GM18517 (cell line): ENCODE measurements around the gene RNF167.

ENCODE experiments used
- ATAC-seq: cut with Tn5 transposase; IDR thresholded peaks from one replicate; pipeline ENCODE4 v1.9.1; 2021; ENCODE audit warnings: mild to moderate bottlenecking, moderate library complexity; ENCODE audit not compliant: unreplicated experiment

Gene RNF167

DNA sequence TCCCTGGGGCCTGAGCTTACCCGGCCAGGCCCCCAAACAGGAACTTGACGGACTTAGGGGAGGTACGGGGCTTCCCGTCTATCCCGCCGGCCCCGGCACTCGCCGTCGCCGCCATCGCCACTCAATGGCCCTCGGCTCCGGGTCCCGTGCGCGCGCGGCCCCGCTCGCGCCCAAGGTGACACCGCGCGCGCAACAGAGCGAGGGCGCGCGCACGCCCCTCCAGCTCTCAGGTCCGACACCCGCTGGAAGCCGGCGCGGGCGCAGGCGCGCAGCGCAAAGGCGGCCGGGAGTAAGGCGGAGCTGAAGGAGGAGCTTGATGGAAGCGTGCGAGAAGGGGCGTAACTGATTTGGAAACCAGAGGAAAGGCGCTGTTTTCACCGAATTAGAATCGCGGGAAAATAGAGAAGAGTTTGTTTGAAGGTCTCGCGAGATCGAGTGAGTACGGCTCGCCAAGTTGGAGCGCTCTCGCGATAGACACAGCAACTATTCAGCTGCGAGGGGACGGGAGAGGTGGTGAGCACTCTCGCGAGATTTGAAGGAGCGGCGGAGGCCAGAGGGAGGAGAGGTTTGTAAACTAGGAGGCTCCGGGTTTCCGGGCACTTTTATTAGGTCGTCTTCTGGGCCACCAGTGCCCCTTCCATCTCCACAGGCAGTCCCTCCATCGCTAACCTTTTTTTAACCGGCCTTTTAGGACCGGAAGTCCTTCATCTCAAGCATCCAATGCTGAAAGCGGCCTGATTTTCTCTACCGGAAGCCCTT, at the start of gene RNF167, which contains the start of gene SLC25A11:
Gene RNF167 (plus strand): TSS at position 473 of the 759 bp plus-strand sequence. CDS start 642 bp downstream, outside the sequence.
Gene SLC25A11 (minus strand): TSS at position 251 of the 759 bp plus-strand sequence. CDS start 136 bp downstream, at position 115.
- peak; percentile 83 for ATAC-seq

DNA sequence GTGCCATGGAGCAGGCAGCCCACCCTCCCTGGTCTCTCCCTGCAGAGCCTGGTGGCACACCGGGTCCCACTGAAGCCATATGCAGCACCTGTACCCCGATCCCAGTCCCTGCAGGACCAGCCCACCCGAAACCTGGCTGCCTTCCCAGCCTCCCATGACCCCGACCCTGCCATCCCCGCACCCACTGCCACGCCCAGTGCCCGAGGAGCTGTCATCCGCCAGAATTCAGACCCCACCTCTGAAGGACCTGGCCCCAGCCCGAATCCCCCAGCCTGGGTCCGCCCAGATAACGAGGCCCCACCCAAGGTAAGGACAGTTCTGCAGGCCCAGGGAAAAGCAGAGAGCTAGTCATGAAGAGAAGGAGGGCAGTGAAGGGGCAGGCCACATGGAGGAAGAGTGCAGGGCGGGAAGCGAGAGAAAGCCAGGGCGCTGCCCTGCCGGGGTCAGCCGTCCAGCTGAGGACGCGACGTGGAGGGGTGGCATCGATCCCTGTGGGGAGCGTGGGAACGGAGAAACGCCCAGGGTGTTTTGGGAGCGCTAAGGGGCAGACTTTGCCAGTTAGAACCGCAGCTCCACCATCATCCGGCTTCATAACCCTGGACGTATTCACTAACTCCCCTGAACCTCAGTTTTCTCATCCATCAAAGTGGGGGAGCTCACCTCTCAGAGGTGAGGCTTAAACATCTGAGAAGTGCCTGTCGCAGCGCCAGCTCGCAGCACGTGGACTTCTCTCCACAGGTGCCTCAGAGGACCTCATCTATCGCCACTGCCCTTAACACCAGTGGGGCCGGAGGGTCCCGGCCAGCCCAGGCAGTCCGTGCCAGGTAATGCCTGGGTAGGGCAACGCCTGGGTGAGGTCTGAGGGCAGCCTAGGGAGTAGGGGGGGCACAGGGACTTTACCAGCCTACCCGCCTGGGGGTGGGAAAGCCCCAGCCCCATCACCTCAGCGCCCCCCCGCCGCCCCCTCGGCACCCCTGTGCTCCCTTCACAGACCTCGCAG, 48.4 kb upstream of the RNF167 start:
- no peak for ATAC-seq

DNA sequence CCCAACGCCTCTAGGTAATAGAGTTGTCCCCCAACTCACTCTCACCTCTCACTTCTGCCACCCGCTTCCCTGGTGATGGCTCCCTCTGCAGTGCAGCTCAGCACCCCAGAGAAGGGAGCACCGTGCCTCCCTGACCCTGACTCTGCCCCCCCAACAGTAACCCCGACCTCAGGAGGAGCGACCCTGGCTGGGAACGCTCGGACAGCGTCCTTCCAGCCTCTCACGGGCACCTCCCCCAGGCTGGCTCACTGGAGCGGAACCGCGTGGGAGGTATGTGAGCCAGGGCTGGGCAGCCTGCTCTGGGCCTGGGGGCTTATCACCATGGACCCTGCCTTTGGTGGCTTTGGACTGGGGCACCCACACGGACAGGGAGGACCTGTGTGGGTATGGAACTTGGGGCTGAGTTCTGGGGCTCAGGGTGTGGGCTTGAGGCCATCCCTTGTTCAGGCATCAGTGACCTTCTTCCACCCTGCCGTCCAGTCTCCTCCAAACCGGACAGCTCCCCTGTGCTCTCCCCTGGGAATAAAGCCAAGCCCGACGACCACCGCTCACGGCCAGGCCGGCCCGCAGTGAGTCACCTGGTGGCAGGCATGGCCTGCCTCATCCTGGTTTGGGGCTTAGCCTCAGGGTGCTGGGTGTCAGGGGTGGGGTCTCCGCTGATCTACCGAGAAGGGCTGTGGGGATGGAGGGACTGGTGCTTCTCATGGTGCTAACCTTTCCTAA, 47.4 kb upstream of the RNF167 start:
- no peak for ATAC-seq

DNA sequence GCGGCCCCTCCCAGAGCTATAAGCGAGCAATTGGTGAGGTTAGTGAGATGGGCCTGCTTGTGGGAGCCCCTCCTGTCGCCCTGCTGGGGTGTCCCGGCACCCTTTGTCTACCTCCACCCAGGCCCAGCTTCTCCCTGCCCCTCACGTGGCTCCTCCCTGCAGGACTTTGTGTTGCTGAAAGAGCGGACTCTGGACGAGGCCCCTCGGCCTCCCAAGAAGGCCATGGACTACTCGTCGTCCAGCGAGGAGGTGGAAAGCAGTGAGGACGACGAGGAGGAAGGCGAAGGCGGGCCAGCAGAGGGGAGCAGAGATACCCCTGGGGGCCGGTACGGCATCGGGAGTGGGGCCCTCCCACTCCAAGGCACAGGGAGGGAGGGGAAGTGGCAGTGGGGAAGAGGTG, 46.8 kb upstream of the RNF167 start:
- no peak for ATAC-seq

DNA sequence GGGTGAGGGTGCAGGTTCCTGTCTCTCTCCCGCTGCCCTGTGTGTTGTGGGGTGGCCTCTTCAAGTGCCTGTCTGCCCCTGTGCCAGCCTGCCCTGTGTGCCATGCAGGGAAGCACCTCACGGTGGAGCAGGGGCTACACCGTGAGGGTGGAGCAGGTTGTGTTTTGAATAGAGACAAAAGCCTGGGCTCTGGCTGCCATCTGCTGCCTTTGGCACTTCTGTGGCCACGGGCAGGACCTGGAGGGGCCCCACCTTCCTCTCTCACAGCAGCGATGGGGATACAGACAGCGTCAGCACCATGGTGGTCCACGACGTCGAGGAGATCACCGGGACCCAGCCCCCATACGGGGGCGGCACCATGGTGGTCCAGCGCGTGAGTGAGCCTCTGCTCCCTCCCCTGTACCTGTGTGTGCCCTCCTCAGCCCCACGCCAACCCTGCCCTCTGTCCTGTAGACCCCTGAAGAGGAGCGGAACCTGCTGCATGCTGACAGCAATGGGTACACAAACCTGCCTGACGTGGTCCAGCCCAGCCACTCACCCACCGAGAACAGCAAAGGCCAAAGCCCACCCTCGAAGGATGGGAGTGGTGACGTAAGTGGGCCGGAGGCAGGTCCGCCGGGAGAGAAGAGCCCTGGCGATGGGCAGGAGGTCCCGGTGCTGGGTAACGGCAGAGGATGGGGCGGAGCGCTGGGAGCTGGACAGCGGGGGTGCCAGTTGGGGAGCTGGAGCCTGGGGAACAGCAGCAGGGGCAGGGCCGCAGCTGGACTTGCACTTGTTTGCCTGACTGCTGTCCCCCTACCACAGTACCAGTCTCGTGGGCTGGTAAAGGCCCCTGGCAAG, 46.1 kb upstream of the RNF167 start:
- ATAC-seq: no peak

DNA sequence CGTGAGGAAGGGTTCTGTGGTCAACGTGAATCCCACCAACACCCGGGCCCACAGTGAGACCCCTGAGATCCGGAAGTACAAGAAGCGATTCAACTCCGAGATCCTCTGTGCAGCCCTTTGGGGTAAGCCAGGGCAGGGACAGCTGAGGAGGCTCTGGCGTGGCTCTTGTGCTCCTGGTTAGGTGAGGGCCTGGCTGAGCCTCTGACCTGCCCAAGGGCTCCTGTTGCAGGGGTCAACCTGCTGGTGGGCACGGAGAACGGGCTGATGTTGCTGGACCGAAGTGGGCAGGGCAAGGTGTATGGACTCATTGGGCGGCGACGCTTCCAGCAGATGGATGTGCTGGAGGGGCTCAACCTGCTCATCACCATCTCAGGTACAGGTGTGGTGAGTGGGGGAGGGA, 44.9 kb upstream of the RNF167 start:
- ATAC-seq: no peak

DNA sequence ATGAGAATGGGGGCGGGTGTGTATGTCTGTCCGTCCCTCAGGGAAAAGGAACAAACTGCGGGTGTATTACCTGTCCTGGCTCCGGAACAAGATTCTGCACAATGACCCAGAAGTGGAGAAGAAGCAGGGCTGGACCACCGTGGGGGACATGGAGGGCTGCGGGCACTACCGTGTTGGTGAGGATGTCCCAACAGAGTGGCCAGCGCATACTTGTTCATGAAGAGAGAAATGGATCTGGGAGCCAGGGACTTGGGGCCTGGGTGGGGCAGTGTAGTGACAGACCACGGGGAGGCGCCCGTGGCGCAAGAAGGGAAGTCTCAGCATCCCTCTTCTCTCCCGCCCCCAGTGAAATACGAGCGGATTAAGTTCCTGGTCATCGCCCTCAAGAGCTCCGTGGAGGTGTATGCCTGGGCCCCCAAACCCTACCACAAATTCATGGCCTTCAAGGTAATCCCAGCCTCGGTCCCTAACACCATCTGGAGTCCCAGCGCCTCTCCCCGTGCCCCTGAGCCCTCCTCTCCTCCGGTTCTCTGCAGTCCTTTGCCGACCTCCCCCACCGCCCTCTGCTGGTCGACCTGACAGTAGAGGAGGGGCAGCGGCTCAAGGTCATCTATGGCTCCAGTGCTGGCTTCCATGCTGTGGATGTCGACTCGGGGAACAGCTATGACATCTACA, 44.3 kb upstream of the RNF167 start:
- no peak for ATAC-seq

DNA sequence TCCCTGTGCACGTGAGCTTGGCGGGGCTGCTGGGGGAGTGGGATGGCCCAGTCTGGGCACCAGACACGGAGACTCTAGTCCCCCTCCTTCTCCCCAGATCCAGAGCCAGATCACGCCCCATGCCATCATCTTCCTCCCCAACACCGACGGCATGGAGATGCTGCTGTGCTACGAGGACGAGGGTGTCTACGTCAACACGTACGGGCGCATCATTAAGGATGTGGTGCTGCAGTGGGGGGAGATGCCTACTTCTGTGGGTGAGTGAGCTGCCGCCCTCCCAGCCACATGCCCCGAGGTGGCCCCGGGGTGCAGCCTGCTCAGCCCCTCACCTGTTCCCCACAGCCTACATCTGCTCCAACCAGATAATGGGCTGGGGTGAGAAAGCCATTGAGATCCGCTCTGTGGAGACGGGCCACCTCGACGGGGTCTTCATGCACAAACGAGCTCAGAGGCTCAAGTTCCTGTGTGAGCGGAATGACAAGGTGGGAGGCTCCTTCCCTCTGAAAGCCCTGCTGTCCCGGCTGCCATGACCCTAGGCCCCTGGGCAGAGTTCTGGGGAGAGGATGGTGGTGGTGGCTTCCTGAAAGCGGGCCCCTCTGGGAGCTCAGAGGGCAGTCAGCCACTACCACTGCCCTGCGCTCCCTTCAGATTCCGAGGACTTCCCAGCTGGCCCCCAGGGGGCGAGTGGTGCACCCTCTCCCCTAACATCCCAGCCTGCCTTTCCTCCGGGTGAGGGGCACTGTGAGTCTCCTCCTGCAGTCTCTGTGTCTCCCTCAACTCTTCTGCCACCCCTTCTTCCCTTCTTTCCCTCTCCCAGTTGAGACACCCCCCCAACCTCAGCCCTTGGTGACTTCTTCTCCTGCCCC, 43.5 kb upstream of the RNF167 start:
- no peak for ATAC-seq

DNA sequence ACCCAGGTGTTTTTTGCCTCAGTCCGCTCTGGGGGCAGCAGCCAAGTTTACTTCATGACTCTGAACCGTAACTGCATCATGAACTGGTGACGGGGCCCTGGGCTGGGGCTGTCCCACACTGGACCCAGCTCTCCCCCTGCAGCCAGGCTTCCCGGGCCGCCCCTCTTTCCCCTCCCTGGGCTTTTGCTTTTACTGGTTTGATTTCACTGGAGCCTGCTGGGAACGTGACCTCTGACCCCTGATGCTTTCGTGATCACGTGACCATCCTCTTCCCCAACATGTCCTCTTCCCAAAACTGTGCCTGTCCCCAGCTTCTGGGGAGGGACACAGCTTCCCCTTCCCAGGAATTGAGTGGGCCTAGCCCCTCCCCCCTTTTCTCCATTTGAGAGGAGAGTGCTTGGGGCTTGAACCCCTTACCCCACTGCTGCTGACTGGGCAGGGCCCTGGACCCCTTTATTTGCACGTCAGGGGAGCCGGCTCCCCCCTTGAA, 42.8 kb upstream of the RNF167 start:
- ATAC-seq: no peak

DNA sequence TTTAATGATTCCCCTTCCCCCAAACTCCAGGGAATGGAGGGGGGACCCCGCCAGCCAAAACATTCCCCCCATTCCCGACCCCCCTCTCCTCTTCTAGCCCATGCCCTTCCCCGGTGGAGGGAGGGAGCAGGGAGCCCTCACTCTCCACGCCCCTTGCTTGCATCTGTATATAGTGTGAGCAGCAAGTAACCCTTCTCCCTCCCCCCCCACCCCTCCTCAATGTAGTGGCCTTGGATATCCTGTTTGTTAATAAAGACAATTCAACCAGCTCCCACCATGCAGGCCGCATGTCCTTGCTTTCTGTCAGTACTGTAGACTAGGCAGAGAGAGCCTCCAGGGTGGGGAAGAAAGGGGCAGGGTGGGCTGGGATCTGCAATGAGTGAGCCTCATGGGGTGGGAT, 42.3 kb upstream of the RNF167 start:
- ATAC-seq: no peak

DNA sequence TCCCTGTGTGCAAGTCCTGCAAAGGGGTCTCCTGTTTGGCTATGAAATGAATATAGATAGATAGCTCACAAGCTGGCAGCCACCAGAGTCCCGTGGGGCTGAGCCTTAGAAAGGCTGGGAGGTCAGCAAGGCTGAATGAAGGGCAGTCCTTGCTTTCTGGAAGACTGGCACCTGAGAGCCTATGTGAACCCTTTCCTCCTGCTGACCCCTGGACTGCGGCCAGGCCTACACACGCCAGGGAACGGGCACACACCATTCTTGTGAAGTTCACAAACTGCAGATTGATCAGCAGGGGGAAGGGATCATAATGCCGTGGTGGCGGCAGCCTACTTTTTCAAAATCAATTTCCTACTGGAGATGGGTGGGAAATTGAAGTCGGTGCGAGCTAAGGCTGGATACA, 41.7 kb upstream of the RNF167 start:
- no peak for ATAC-seq

DNA sequence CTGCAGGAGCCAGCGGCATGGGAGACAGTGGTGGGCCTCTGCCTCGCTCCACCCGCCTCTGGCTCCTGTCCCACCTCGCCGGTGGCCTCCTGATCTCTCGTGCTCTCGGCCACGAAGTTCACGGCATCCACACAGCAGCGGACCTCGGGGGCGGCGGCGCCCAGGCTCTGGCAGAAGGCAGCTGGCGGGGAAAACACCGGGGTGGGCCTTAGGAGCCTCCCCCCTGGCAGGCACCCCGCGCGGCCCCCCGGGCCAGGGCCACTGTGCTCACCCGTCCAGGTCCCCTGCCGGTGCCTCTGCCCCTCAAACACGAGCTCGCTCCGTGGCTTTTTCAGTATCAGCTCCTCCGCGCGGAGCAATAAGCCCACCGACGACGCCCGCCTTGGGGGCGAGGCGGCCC, 41.1 kb upstream of the RNF167 start:
- no peak for ATAC-seq

DNA sequence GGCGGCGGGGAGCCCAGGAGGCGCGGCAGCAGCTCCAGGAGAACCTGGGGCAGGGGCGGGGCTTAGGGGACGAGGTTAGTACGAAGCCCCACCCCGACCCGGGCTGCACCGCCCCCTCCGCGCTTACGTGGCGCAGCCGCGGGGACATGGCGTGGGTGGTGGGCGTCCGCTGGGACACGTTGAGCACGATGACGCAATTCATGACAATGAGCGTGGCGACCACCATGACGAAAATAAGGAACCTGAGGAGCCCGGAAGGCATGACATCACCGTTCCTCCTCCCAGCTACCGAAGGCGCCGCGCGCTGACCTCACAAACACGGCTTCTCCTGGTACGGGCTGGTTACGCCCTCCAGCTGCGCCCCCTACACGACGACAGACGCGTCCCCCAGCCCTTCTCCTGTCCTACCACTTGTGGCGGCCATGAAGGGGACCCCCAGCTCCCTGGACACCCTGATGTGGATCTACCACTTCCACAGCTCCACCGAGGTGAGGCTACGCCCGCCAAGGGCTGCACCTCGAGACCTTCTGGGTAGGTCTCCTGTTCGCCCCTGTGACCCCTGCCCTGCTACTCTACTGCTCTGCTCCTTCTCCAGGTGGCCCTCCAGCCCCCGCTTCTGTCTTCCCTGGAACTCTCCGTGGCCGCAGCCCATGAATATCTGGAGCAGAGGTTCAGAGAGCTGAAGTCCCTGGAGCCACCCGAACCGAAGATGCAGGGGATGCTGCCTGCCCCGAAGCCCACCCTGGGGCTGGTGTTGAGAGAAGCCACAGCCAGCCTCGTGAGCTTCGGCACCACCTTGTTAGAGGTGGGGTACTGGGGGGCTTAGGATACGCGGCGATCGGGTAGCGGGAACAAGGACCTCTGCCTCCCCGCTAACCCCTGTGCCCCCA, 40.5 kb upstream of the RNF167 start, which contains the start of gene C17orf107:
Gene C17orf107 (plus strand): TSS at position 196 of the 890 bp plus-strand sequence. CDS start 227 bp downstream, at position 423.
- ATAC-seq: no peak

DNA sequence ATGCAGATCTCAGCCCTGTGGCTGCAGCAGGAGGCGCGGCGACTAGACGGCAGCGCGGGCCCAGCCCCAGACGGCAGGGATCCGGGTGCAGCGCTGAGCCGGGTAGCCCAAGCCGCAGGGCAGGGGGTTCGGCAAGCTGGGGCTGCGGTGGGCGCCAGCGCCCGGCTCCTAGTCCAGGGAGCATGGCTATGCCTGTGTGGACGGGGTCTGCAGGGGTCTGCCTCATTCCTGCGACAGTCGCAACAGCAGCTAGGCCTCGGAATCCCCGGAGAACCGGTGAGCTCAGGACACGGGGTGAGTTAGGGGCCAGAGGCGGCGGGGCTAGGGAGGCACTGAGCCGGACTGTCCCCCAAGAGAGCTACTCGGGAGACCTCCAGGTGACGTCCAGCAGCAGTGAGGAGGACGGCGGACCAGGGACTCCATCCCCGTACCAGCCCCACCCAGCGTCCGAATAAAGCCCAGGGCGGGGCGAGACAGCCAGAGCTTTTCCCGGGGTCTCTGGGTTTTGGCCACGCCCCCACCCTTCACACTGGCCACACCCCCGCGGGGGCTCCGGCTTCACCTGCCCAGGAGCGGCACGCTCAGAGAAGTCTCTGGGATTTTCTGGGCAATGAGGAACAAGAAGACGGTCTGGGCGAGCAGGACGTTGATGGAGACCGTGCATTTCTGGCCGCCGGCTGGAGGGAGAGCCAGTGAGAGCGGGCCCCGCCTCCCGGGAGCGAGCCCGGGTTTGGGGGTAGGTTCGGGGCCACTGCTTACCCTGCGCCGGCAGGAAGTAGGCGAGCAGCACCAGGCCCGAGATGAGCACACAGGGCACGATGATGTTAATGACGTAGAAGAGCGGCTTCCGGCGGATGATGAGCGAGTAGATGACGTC, 39.6 kb upstream of the RNF167 start:
- ATAC-seq: no peak

DNA sequence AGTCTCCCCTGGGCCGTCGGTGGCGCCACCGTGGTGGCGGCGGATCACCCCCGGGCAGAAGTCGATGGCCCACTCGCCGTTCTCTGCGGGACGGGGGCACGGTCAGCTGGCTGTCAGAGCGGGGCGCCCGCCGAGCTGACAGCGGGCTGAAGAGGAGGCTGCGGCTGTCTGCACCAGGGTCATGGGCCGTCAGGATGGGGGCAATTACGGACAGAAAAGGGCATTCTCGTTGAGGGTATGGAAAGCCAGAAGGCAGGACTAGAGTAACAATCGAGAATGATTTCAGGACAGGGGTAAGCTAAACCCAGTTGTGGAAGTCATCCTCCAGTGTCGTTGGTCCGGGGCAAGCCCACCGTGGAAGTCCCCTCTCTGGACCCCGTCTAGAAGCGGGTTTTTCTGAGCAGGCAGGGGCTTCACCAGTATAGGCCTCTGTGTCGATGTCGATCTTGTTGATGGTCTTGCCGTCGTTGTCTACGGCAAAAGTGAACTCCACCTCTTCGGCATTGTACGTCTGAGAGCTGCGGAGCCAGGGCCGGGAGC, 38.9 kb upstream of the RNF167 start:
- no peak for ATAC-seq
